WI38 (cell line): ENCODE data around the gene SLC6A8.
"Not testable (repeated sequence)": the region's sequence is repeated elsewhere in the genome, so short reads cannot be mapped to it uniquely, and the experiment has no call there.

Experiments
- H3K4me3 ChIP-seq: 2 replicates; pipeline ENCODE4 v1.5.1; 2011; ENCODE audit warnings: low read depth, mild to moderate bottlenecking, control low read depth, low read length
- CTCF ChIP-seq: IDR thresholded peaks from 2 replicates; pipeline ENCODE4 v1.5.1; 2012; ENCODE audit warnings: low read depth, mild to moderate bottlenecking, control low read depth, low read length

The SLC6A8 gene

GRCh38 chrX:153694687-153695270 is 7.1 kb downstream of the SLC6A8 start:
- no peak for TF ChIP-seq CTCF

DNA sequence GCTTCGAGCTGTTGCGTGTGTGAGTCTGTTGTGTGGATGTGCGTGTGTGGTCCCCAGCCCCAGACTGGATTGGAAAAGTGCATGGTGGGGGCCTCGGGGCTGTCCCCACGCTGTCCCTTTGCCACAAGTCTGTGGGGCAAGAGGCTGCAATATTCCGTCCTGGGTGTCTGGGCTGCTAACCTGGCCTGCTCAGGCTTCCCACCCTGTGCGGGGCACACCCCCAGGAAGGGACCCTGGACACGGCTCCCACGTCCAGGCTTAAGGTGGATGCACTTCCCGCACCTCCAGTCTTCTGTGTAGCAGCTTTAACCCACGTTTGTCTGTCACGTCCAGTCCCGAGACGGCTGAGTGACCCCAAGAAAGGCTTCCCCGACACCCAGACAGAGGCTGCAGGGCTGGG is 8.4 kb downstream of the SLC6A8 start:
- H3K4me3 ChIP-seq: no peak overlapping the region
- TF ChIP-seq CTCF: no peak

More at GRCh38 chrX:153694687-153695270, 7.1 kb downstream of the SLC6A8 start:
- H3K4me3 ChIP-seq: no peak overlapping the region

GRCh38 chrX:153696538-153696937 is 8.8 kb downstream of the SLC6A8 start:
- not testable (repeated sequence) for H3K4me3 ChIP-seq

- not testable (repeated sequence) for H3K4me3 ChIP-seq
These were observed 9.4 kb downstream of the SLC6A8 start for GRCh38 chrX:153696986-153697722.

DNA sequence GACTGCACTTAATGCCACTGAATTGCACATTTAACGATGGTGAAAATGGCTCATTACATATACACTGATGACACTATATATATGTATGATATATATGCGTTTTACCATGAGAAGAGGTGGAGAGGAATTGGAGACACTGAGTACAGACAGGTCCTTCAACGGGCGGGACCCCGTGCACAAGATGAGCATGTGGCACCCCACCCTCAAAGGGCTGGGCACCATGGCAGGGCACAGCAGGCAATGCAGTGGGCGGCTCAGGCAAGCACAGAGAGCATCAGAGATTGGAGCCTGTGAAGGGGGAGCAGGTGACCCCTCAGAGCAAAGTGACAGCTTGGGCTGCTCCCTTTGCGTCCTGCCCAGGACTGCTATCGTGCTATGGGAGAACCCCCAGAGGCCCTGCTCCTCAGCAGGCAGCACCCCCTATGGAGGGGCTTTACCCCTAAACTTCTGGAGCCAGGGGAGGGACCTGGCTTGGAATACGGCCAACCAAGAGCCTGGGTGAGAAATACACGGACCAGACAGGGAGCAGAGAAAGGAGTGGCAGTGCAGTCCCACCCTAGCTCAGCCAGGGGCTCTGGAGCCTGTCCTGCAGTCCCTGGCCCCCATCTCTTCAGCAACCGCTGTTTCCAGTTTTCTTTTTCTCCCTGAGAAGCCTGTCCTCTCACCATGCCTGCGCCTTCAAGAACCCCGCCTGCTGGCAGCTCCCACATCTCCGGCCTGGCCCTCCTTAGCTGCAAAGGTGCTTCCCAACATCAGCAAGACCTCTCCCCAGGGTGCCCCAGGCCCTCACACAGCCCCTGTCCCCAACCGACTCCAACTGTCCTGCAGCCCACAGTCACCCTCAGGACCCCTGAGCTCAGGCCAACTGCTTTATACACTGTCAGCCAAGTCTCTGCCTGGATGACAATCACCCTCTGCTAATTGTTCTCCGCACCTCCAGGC is 10.5 kb downstream of the SLC6A8 start:
- TF ChIP-seq CTCF: no peak
- H3K4me3 ChIP-seq: no peak overlapping the region

- not testable (repeated sequence) for H3K4me3 ChIP-seq
These were observed 11.6 kb downstream of the SLC6A8 start for GRCh38 chrX:153699210-153699783.

DNA sequence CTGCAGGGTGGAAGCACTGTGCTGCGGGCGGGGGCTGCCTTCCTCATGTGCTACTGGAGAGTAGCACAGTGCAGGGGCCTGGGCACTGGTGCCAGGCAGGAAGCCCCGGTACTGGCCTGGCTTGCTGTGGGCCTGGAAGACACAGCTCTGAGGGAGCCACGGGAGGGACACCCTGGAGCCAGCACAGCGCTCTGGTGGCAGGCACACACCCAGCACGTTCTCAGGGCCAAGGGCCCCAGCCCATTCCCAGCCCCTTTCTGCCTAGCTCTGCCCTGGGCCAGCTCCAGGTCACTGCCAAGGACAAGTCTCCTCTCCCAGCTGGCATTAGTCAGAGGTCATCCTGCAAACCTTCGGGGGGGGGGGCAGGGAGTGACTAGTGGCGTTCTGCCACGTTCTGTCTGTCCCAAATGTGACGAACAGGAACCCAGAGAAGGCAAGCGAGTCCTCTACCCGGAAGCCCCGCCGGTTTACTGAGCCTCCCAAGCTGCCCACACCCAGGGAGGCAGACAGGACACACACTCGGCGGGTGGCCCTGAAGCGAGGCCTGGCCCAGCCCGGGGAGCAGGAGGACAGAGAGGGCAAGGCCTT is 12.2 kb downstream of the SLC6A8 start:
- not testable (repeated sequence) for H3K4me3 ChIP-seq

- TF ChIP-seq CTCF: no peak
- no peak overlapping the region for H3K4me3 ChIP-seq
These were observed 12.7 kb downstream of the SLC6A8 start for GRCh38 chrX:153700376-153700945.
